Measurements from ENCODE around the gene SETD5.
"Not testable (repeated sequence)": the region's sequence is repeated elsewhere in the genome, so short reads cannot be mapped to it uniquely, and the experiment has no call there.

DNA sequence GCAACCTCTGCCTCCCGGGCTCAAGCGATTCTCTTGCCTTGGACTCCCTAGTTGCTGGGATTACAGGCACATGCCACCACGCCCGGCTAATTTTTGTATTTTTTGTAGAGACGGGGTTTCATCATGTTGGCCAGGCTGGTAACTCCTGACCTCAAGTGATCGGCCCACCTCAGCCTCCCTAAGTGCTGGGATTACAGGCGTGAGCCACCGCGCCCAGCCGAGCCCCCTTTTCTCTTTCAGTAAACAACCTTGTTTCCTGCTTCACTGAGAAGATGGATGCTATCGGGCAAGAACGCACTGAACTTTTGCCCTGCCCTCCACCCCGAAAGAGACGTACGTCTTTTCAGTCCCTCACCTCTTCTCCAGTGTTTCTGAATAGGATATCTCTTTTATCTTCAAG lies 96.6 kb downstream of the SETD5 start:
- TF ChIP-seq POLR2A (IDR thresholded peaks at IDR 0.05): not testable (repeated sequence)
- TF ChIP-seq, protein P1, sequence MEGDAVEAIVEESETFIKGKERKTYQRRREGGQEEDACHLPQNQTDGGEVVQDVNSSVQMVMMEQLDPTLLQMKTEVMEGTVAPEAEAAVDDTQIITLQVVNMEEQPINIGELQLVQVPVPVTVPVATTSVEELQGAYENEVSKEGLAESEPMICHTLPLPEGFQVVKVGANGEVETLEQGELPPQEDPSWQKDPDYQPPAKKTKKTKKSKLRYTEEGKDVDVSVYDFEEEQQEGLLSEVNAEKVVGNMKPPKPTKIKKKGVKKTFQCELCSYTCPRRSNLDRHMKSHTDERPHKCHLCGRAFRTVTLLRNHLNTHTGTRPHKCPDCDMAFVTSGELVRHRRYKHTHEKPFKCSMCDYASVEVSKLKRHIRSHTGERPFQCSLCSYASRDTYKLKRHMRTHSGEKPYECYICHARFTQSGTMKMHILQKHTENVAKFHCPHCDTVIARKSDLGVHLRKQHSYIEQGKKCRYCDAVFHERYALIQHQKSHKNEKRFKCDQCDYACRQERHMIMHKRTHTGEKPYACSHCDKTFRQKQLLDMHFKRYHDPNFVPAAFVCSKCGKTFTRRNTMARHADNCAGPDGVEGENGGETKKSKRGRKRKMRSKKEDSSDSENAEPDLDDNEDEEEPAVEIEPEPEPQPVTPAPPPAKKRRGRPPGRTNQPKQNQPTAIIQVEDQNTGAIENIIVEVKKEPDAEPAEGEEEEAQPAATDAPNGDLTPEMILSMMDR (IDR thresholded peaks at IDR 0.05): not testable (repeated sequence)
